Measurements from ENCODE around the gene ETF1. TPM values are rescaled to one million over a fixed set of nuclear protein-coding genes. Genes with fewer than 3 reads are reported as not detected.

ETF1 gene
- total RNA-seq, 1 experiment from 2014 or later, result 57.3 TPM

- ATAC-seq, result no peak
- Histone ChIP-seq H3K9ac (ENCODE audit: low read length) (no peak overlapping the region), H3K4me1 (ENCODE audit: insufficient read depth, low read length) (peaks cover 4% of the 10 kb centered on the region), H3K4me3 (ENCODE audit: low read length) (no peak overlapping the region), H3F3A (ENCODE audit: low read length, unreplicated experiment) (no peaks in the 10 kb centered on the region), H3K9me3 (ENCODE audit: low read length) (no peaks in the 10 kb centered on the region), H3K27ac (ENCODE audit: low read length) (no peak overlapping the region), H3K4me2 (ENCODE audit: low read length) (no peak overlapping the region), H3K27me3 (ENCODE audit: low read length) (peaks cover 16% of the 10 kb centered on the region), H3K36me3 (ENCODE audit: low read depth, low read length) (no peaks in the 10 kb centered on the region), H3K79me2 (ENCODE audit: low read length) (no peaks in the 10 kb centered on the region), H4K20me1 (ENCODE audit: low read length) (no peaks in the 10 kb centered on the region), H3K9me2 (replicated peaks; ENCODE audit: low read length) (no peaks in the 10 kb centered on the region), H2AFZ (ENCODE audit: low read length) (no peak overlapping the region)
- no TSS peak for BruUV-seq (replicated peaks)
- ChIA-PET CTCF (no interaction called here), POLR2A (ENCODE audit: unreplicated experiment) (no interaction called here)
- TF ChIP-seq EZH2 (IDR thresholded peaks at IDR 0.05; ENCODE audit: low read length, unreplicated experiment) (no peak), CTCF (conservative IDR thresholded peaks at IDR 0.05; ENCODE audit: low read depth, low read length) (no peak), EZH2phosphoT487 (IDR thresholded peaks at IDR 0.05; ENCODE audit: borderline replicate concordance, low read length) (no peak)
- DNase-seq, result no peak
- intact Hi-C loops (cut with micrococcal nuclease), result no loop called here
These were observed 74.7 kb downstream of the ETF1 start for GRCh38 chr5:138468133-138468965.

- Histone ChIP-seq H3K79me2 (ENCODE audit: low read length) (no peaks in the 10 kb centered on the region), H3K4me2 (ENCODE audit: low read length) (no peak overlapping the region), H3K36me3 (ENCODE audit: low read depth, low read length) (no peaks in the 10 kb centered on the region), H3F3A (ENCODE audit: low read length, unreplicated experiment) (no peaks in the 10 kb centered on the region), H3K9me2 (replicated peaks; ENCODE audit: low read length) (no peaks in the 10 kb centered on the region), H4K20me1 (ENCODE audit: low read length) (no peaks in the 10 kb centered on the region), H3K27me3 (ENCODE audit: low read length) (peaks cover 16% of the 10 kb centered on the region), H3K4me3 (ENCODE audit: low read length) (no peak overlapping the region), H3K27ac (ENCODE audit: low read length) (no peak overlapping the region), H3K9ac (ENCODE audit: low read length) (no peak overlapping the region), H3K9me3 (ENCODE audit: low read length) (no peaks in the 10 kb centered on the region), H3K4me1 (ENCODE audit: insufficient read depth, low read length) (peaks cover 5% of the 10 kb centered on the region), H2AFZ (ENCODE audit: low read length) (no peak overlapping the region)
- POLR2A ChIA-PET (ENCODE audit: unreplicated experiment), result no interaction called here
- no TSS peak for BruUV-seq (replicated peaks)
- intact Hi-C loops (cut with micrococcal nuclease), result no loop called here
- ATAC-seq (no peak), DNase-seq (no peak)
- CTCF ChIA-PET, result no interaction called here
- TF ChIP-seq CTCF (conservative IDR thresholded peaks at IDR 0.05; ENCODE audit: low read depth, low read length) (no peak), EZH2phosphoT487 (IDR thresholded peaks at IDR 0.05; ENCODE audit: borderline replicate concordance, low read length) (no peak), EZH2 (IDR thresholded peaks at IDR 0.05; ENCODE audit: low read length, unreplicated experiment) (no peak)
These were observed 75.3 kb downstream of the ETF1 start for GRCh38 chr5:138467711-138468132.

Data from PC-3 (cell line).